MM.1S (cell line): ENCODE data around the gene SCAPER.

Experiments
- CTCF ChIP-seq: fragments of 300-600 bp; sonication (generic); IDR thresholded peaks from 2 replicates; pipeline ENCODE4 v1.5.1; 2016; ENCODE audit warnings: antibody characterized with exemption, low read length, mixed read lengths
- EZH2 ChIP-seq: fragments of 300-600 bp; sonication (generic); optimal IDR thresholded peaks from 2 replicates; pipeline ENCODE3; 2017; ENCODE audit warnings: low read depth, mild to moderate bottlenecking, antibody characterized with exemption, low read length, mixed read lengths
- EZH2phosphoT487 ChIP-seq: fragments of 300-600 bp; sonication (generic); IDR thresholded peaks from 2 replicates; pipeline ENCODE4 v1.6.1; 2018; ENCODE audit warnings: antibody characterized with exemption, low read length

- TF ChIP-seq CTCF: no peak
- TF ChIP-seq EZH2: no peak
- TF ChIP-seq EZH2phosphoT487: no peak
These were observed 440.9 kb downstream of the SCAPER start for GRCh38 chr15:76464247-76464646.
